ENCODE data around the gene DLGAP4. TPM values are rescaled to one million over a fixed set of nuclear protein-coding genes. Genes with fewer than 3 reads are reported as not detected.

DLGAP4 gene
- total RNA-seq, 2 donors from 2014 or later: 23.1 to 60.0 TPM

DNA sequence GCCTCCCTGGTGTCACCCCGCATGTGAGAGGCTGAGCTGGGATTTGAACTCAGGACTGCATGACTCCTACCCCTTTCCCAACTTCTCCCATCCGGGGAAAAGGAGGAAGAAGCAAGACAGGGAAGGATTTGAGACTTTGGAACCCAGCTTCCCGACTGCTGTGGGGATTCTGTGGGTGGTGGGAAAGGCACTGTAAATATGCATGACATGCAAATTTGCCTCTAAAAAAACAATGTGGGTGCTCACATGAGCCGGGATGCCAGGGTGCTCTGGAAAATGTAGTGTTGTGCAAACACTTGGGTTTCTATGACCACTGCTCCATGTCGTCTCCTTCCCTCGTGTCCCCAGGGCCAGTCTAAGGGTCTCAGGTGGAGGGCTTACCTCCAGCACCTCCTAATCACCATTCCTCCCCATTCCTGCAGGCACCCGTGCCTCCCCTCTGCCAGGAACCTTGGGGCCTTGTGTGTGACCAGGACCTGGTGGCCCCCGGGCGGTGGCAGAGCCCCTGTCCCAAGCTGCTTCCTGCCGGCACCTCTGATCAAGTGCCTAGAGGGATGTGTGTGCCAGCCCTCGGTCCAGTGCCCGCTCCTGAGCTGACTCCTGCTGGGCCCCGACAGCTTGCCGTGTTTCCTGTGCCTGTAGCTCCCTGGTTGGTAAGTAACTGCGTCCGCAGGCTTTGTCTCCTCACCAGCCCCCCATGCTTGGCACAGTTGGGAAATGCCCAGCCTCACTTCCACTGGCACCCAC, 60.7 kb downstream of the DLGAP4 start:
- DNase-seq (no peak), ATAC-seq (no peak)
- no peaks in the 10 kb centered on the region for H3K36me3 ChIP-seq (replicated peaks in 1 of 2; ENCODE audit: insufficient read depth in 1 of 2, low read depth in 2 of 2)
- no peak overlapping the region for H3K27ac ChIP-seq
- TF ChIP-seq, protein P1, sequence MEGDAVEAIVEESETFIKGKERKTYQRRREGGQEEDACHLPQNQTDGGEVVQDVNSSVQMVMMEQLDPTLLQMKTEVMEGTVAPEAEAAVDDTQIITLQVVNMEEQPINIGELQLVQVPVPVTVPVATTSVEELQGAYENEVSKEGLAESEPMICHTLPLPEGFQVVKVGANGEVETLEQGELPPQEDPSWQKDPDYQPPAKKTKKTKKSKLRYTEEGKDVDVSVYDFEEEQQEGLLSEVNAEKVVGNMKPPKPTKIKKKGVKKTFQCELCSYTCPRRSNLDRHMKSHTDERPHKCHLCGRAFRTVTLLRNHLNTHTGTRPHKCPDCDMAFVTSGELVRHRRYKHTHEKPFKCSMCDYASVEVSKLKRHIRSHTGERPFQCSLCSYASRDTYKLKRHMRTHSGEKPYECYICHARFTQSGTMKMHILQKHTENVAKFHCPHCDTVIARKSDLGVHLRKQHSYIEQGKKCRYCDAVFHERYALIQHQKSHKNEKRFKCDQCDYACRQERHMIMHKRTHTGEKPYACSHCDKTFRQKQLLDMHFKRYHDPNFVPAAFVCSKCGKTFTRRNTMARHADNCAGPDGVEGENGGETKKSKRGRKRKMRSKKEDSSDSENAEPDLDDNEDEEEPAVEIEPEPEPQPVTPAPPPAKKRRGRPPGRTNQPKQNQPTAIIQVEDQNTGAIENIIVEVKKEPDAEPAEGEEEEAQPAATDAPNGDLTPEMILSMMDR (IDR thresholded peaks at IDR 0.05): no peak
- TF ChIP-seq POLR2A (IDR thresholded peaks at IDR 0.05): no peak
- no peaks in the 10 kb centered on the region for H3K27me3 ChIP-seq
- no peak overlapping the region for H3K4me3 ChIP-seq
- no peaks in the 10 kb centered on the region for H3K9me3 ChIP-seq
- WGBS, 2 donors: 69 to 89% methylated on average over 9 to 16 of the region's 16 CpGs
- no peaks in the 10 kb centered on the region for H3K4me1 ChIP-seq
- intact Hi-C loops (cut with DNase I): no loop called here

DNA sequence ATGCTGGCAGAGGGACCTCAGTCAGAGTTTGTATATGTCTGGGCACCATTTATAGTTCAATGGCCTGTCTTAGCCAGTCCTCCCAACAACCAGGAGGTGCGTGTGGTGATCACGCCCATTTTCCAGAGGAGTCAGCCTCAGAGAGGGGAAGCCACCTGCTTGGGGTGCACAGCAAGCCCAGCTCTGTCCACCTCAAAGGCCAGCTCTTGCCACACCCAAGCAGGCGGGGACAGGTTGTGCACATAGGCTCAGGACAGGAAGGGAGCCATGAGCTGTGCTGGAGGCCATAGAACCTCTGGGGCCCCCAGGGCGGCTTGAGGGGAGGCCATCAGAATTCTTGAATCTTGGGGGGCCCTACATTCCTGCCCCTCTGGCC, 61.2 kb downstream of the DLGAP4 start:
- no peak for ATAC-seq
- Histone ChIP-seq H3K27ac (no peak overlapping the region), H3K36me3 (replicated peaks in 1 of 2; ENCODE audit: insufficient read depth in 1 of 2, low read depth in 2 of 2) (no peaks in the 10 kb centered on the region), H3K4me3 (no peak overlapping the region), H3K4me1 (no peaks in the 10 kb centered on the region), H3K27me3 (no peaks in the 10 kb centered on the region), H3K9me3 (no peaks in the 10 kb centered on the region)
- no peak for TF ChIP-seq POLR2A (IDR thresholded peaks at IDR 0.05)
- TF ChIP-seq, protein P1 (IDR thresholded peaks at IDR 0.05): no peak
- intact Hi-C loops (cut with DNase I): no loop called here
- WGBS, 2 donors: 93 to 96% methylated on average over 4 of the region's 4 CpGs
- DNase-seq: no peak

GRCh38 chr20:36367907-36368799, 62.0 kb downstream of the DLGAP4 start:
- Histone ChIP-seq H3K27me3 (no peaks in the 10 kb centered on the region), H3K27ac (no peak overlapping the region), H3K4me1 (no peaks in the 10 kb centered on the region), H3K4me3 (no peak overlapping the region), H3K9me3 (no peaks in the 10 kb centered on the region), H3K36me3 (replicated peaks in 1 of 2; ENCODE audit: insufficient read depth in 1 of 2, low read depth in 2 of 2) (no peaks in the 10 kb centered on the region)
- WGBS, 2 donors: 60 to 73% methylated on average over 9 to 12 of the region's 12 CpGs
- intact Hi-C loops (cut with DNase I): no loop called here
- no peak for ATAC-seq
- TF ChIP-seq POLR2A (IDR thresholded peaks at IDR 0.05): no peak
- TF ChIP-seq, protein P1 (IDR thresholded peaks at IDR 0.05): no peak
- no peak for DNase-seq

DNA sequence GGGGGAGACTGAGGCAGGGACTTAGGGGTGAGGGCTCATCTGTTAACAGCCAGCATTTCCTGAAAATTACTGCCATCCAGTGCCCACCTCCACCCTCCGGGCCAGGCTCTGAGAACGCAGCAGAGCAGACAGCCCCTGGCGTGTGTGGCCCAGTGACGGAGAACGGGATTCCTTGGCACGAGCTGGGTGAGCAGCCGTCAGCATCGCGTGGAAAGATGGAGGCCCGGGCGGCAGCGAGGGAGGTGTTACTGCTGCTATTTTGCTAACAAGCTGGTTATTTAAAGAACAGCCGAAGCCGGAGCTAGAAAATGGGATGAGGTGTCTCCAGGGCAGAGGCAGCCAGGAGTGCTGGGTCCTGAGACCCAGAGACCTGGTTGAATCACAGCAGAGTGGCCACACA, 62.7 kb downstream of the DLGAP4 start:
- ATAC-seq: no peak
- no peak overlapping the region for H3K27ac ChIP-seq
- H3K9me3 ChIP-seq: no peaks in the 10 kb centered on the region
- H3K36me3 ChIP-seq (replicated peaks in 1 of 2; ENCODE audit: insufficient read depth in 1 of 2, low read depth in 2 of 2): no peaks in the 10 kb centered on the region
- no peaks in the 10 kb centered on the region for H3K27me3 ChIP-seq
- TF ChIP-seq, protein P1 (IDR thresholded peaks at IDR 0.05): no peak
- no peak for TF ChIP-seq POLR2A (IDR thresholded peaks at IDR 0.05)
- intact Hi-C loops (cut with DNase I): no loop called here
- H3K4me1 ChIP-seq: no peaks in the 10 kb centered on the region
- WGBS, 2 donors: 88 to 91% methylated on average over 13 to 14 of the region's 14 CpGs
- H3K4me3 ChIP-seq: no peak overlapping the region
- DNase-seq: no peak

Data from body of pancreas (tissue), 4 donors.